Measurements from ENCODE around the gene SLC29A1.

- TF ChIP-seq CTCF (IDR thresholded peaks at IDR 0.05; ENCODE audit: extremely low read depth in 1 of 2, insufficient read depth in 1 of 2, low read depth in 1 of 2, low read length in 2 of 2) (no peak), MAX (IDR thresholded peaks at IDR 0.05; ENCODE audit: insufficient read depth, insufficient read length) (no peak), EZH2 (IDR thresholded peaks at IDR 0.05; ENCODE audit: borderline replicate concordance, low read depth, low read length, severe bottlenecking) (no peak), POLR2A (IDR thresholded peaks at IDR 0.05; ENCODE audit: low read depth, low read length) (no peak), POLR2AphosphoS5 (IDR thresholded peaks at IDR 0.05; ENCODE audit: insufficient read depth, low read depth, low read length) (no peak)
Measured at GRCh38 chr6:44183783-44184182, 39.6 kb upstream of the SLC29A1 start.
